MM.1S (cell line): ENCODE measurements around the gene ZSCAN1.

ENCODE experiments used
- DNase-seq: peaks from one replicate; pipeline ENCODE4 v3.0.0-alpha.2; 2015
- H2AFZ ChIP-seq: fragments of 300-600 bp; sonication (generic); 2 replicates; pipeline ENCODE4 v1.6.0; 2016; ENCODE audit warnings: antibody characterized with exemption, low read length
- H3F3A ChIP-seq: fragments of 300-600 bp; sonication (generic); 2 replicates; pipeline ENCODE4 v1.6.1; 2016; ENCODE audit warnings: mild to moderate bottlenecking, antibody characterized with exemption, low read length, moderate library complexity, mixed read lengths; ENCODE audit not compliant: insufficient read depth
- H3K27ac ChIP-seq: fragments of 300-600 bp; sonication (generic); 2 replicates; pipeline ENCODE4 v1.5.1; 2016; ENCODE audit warnings: mild to moderate bottlenecking, low read length
- H3K27me3 ChIP-seq: fragments of 300-600 bp; sonication (generic); replicated peaks from 2 replicates; pipeline ENCODE4 v1.6.0; 2016; ENCODE audit warnings: low read length; ENCODE audit not compliant: insufficient read depth
- H3K36me3 ChIP-seq: fragments of 300-600 bp; sonication (generic); replicated peaks from 2 replicates; pipeline ENCODE4 v1.6.1; 2016; ENCODE audit warnings: mild to moderate bottlenecking, low read length, mixed read lengths; ENCODE audit not compliant: insufficient read depth
- H3K4me1 ChIP-seq: fragments of 300-600 bp; sonication (generic); 2 replicates; pipeline ENCODE4 v1.6.1; 2016; ENCODE audit warnings: low read length, mixed read lengths
- H3K4me2 ChIP-seq: fragments of 300-600 bp; sonication (generic); 2 replicates; pipeline ENCODE4 v1.6.0; 2016; ENCODE audit warnings: low read depth, low read length
- H3K4me3 ChIP-seq: fragments of 300-600 bp; sonication (generic); 2 replicates; pipeline ENCODE4 v1.5.1; 2016; ENCODE audit warnings: low read length, mixed read lengths
- H3K79me2 ChIP-seq: fragments of 300-600 bp; sonication (generic); 2 replicates; pipeline ENCODE4 v1.6.1; 2016; ENCODE audit warnings: mixed run types, low read length, mixed read lengths
- H3K9ac ChIP-seq: fragments of 300-600 bp; sonication (generic); 2 replicates; pipeline ENCODE4 v1.6.1; 2016; ENCODE audit warnings: low read length, mixed read lengths
- H3K9me2 ChIP-seq: fragments of 300-600 bp; sonication (generic); replicated peaks from 2 replicates; pipeline ENCODE4 v1.6.1; 2016; ENCODE audit warnings: mild to moderate bottlenecking, low read length, mixed read lengths; ENCODE audit not compliant: insufficient read depth
- H3K9me3 ChIP-seq: fragments of 300-600 bp; sonication (generic); replicated peaks from 2 replicates; pipeline ENCODE4 v1.6.1; 2016; ENCODE audit warnings: mild to moderate bottlenecking, low read length, mixed read lengths; ENCODE audit not compliant: insufficient read depth
- H4K20me1 ChIP-seq: fragments of 300-600 bp; sonication (generic); 2 replicates; pipeline ENCODE4 v1.6.1; 2016; ENCODE audit warnings: mild to moderate bottlenecking, low read length, moderate library complexity, mixed read lengths; ENCODE audit not compliant: insufficient read depth
- CTCF ChIP-seq: fragments of 300-600 bp; sonication (generic); IDR thresholded peaks from 2 replicates; pipeline ENCODE4 v1.5.1; 2016; ENCODE audit warnings: antibody characterized with exemption, low read length, mixed read lengths
- EZH2 ChIP-seq: fragments of 300-600 bp; sonication (generic); optimal IDR thresholded peaks from 2 replicates; pipeline ENCODE3; 2017; ENCODE audit warnings: low read depth, mild to moderate bottlenecking, antibody characterized with exemption, low read length, mixed read lengths
- EZH2phosphoT487 ChIP-seq: fragments of 300-600 bp; sonication (generic); IDR thresholded peaks from 2 replicates; pipeline ENCODE4 v1.6.1; 2018; ENCODE audit warnings: antibody characterized with exemption, low read length

The ZSCAN1 gene

GRCh38 chr19:58053480-58054156 is 19.8 kb downstream of the ZSCAN1 start:
- no peaks in the 10 kb centered on the region for H3K9me3 ChIP-seq
- H3K9me2 ChIP-seq: no peaks in the 10 kb centered on the region
- H3K4me2 ChIP-seq: no peak overlapping the region
- DNase-seq: no peak
- no peak overlapping the region for H3K9ac ChIP-seq
- TF ChIP-seq EZH2 (no peak), CTCF (no peak), EZH2phosphoT487 (no peak)
- no peak overlapping the region for H3K27ac ChIP-seq
- no peaks in the 10 kb centered on the region for H3K36me3 ChIP-seq
- no peaks in the 10 kb centered on the region for H3F3A ChIP-seq
- H3K79me2 ChIP-seq: no peaks in the 10 kb centered on the region
- H3K4me3 ChIP-seq: no peak overlapping the region
- H3K27me3 ChIP-seq: no peaks in the 10 kb centered on the region
- no peak overlapping the region for H2AFZ ChIP-seq
- H4K20me1 ChIP-seq: no peaks in the 10 kb centered on the region
- H3K4me1 ChIP-seq: no peaks in the 10 kb centered on the region

- no peak for DNase-seq
- Histone ChIP-seq H4K20me1 (no peaks in the 10 kb centered on the region), H3K9ac (no peak overlapping the region), H3K4me3 (no peak overlapping the region), H3K27ac (no peak overlapping the region), H3K4me1 (no peaks in the 10 kb centered on the region), H3K79me2 (no peaks in the 10 kb centered on the region), H3K36me3 (no peaks in the 10 kb centered on the region), H3K9me3 (no peaks in the 10 kb centered on the region), H3K4me2 (no peak overlapping the region), H2AFZ (no peak overlapping the region), H3K9me2 (no peaks in the 10 kb centered on the region), H3F3A (no peaks in the 10 kb centered on the region), H3K27me3 (no peaks in the 10 kb centered on the region)
- TF ChIP-seq EZH2phosphoT487: no peak
- TF ChIP-seq EZH2: no peak
- no peak for TF ChIP-seq CTCF
Observed at GRCh38 chr19:58054901-58055874, 21.4 kb downstream of the ZSCAN1 start.

- TF ChIP-seq EZH2phosphoT487 (no peak), EZH2 (no peak), CTCF (no peak)
Observed at GRCh38 chr19:58056261-58056660, 22.4 kb downstream of the ZSCAN1 start.

More at GRCh38 chr19:58056261-58056660, 22.4 kb downstream of the ZSCAN1 start:
- Histone ChIP-seq H3K27ac (no peak overlapping the region), H3K9ac (no peak overlapping the region), H3K9me3 (no peaks in the 10 kb centered on the region), H3K4me1 (no peaks in the 10 kb centered on the region), H3K4me2 (no peak overlapping the region), H3K79me2 (no peaks in the 10 kb centered on the region), H3K9me2 (no peaks in the 10 kb centered on the region), H3F3A (no peaks in the 10 kb centered on the region), H3K4me3 (no peak overlapping the region), H2AFZ (no peak overlapping the region), H4K20me1 (no peaks in the 10 kb centered on the region), H3K36me3 (no peaks in the 10 kb centered on the region), H3K27me3 (no peaks in the 10 kb centered on the region)
- no peak for DNase-seq
